ENCODE results near the gene ZNF486. TPM values are rescaled to one million over a fixed set of nuclear protein-coding genes. Genes with fewer than 3 reads are reported as not detected.
"Not testable (repeated sequence)": the region's sequence is repeated elsewhere in the genome, so short reads cannot be mapped to it uniquely, and the experiment has no call there.

Gene ZNF486
- total RNA-seq, 1 donor from 2014 or later, result 15.3 TPM

GRCh38 chr19:20167651-20168122 lies 673 bp downstream of the ZNF486 start:
- H3K4me1 Mint-ChIP-seq (ENCODE audit: unreplicated experiment), result peaks cover 4% of the 10 kb centered on the region
- peaks cover 10% of the 10 kb centered on the region for H3K9me3 Mint-ChIP-seq
- H3K36me3 Mint-ChIP-seq, result peaks cover 28% of the 10 kb centered on the region
- H3K27me3 Mint-ChIP-seq, result no peaks in the 10 kb centered on the region
- DNase-seq (ENCODE audit: extremely low spot score, unreplicated experiment), result no peak
- peak overlapping the region; percentile 99 for H3K27ac Mint-ChIP-seq
- H3K4me3 Mint-ChIP-seq, result peak overlapping the region; percentile 99
- no peak for TF ChIP-seq CTCF (conservative IDR thresholded peaks at IDR 0.05)

GRCh38 chr19:20171285-20171684 lies 4.3 kb downstream of the ZNF486 start:
- Mint-ChIP-seq H3K27me3 (no peaks in the 10 kb centered on the region), H3K9me3 (peaks cover 10% of the 10 kb centered on the region), H3K36me3 (peaks cover 41% of the 10 kb centered on the region), H3K27ac (peak overlapping the region; percentile 78), H3K4me3 (peak overlapping the region; percentile 59), H3K4me1 (ENCODE audit: unreplicated experiment) (peaks cover 4% of the 10 kb centered on the region)
- DNase-seq (ENCODE audit: extremely low spot score, unreplicated experiment), result no peak
- TF ChIP-seq CTCF (conservative IDR thresholded peaks at IDR 0.05), result no peak

GRCh38 chr19:20175848-20176247 lies 8.8 kb downstream of the ZNF486 start:
- peaks cover 45% of the 10 kb centered on the region for H3K36me3 Mint-ChIP-seq
- H3K27ac Mint-ChIP-seq, H3K9me3 Mint-ChIP-seq: not testable (repeated sequence)

GRCh38 chr19:20179956-20180355 lies 12.9 kb downstream of the ZNF486 start:
- not testable (repeated sequence) for H3K4me3 Mint-ChIP-seq; H3K9me3 Mint-ChIP-seq; H3K27me3 Mint-ChIP-seq; H3K4me1 Mint-ChIP-seq (ENCODE audit: unreplicated experiment); DNase-seq (ENCODE audit: extremely low spot score, unreplicated experiment); H3K27ac Mint-ChIP-seq
- peaks cover 26% of the 10 kb centered on the region for H3K36me3 Mint-ChIP-seq

More at GRCh38 chr19:20175848-20176247, 8.8 kb downstream of the ZNF486 start:
- not testable (repeated sequence) for H3K4me1 Mint-ChIP-seq (ENCODE audit: unreplicated experiment); DNase-seq (ENCODE audit: extremely low spot score, unreplicated experiment); H3K4me3 Mint-ChIP-seq; H3K27me3 Mint-ChIP-seq

- H3K27me3 Mint-ChIP-seq, result no peaks in the 10 kb centered on the region
- TF ChIP-seq CTCF (conservative IDR thresholded peaks at IDR 0.05), result no peak
- DNase-seq (ENCODE audit: extremely low spot score, unreplicated experiment), result no peak
- no peak overlapping the region for H3K27ac Mint-ChIP-seq
- H3K4me1 Mint-ChIP-seq (ENCODE audit: unreplicated experiment), result no peaks in the 10 kb centered on the region
- H3K9me3 Mint-ChIP-seq, result no peaks in the 10 kb centered on the region
- peaks cover 23% of the 10 kb centered on the region for H3K36me3 Mint-ChIP-seq
- no peak overlapping the region for H3K4me3 Mint-ChIP-seq
These were observed 15.3 kb downstream of the ZNF486 start for GRCh38 chr19:20182222-20182785.

GRCh38 chr19:20186174-20186573 lies 19.2 kb downstream of the ZNF486 start:
- no peak for DNase-seq (ENCODE audit: extremely low spot score, unreplicated experiment)
- H3K36me3 Mint-ChIP-seq, result peaks cover 38% of the 10 kb centered on the region
- no peaks in the 10 kb centered on the region for H3K4me1 Mint-ChIP-seq (ENCODE audit: unreplicated experiment)
- no peak overlapping the region for H3K4me3 Mint-ChIP-seq
- no peak overlapping the region for H3K27ac Mint-ChIP-seq
- TF ChIP-seq CTCF (conservative IDR thresholded peaks at IDR 0.05), result no peak
- H3K27me3 Mint-ChIP-seq, result no peaks in the 10 kb centered on the region
- H3K9me3 Mint-ChIP-seq, result no peaks in the 10 kb centered on the region

All from type B pancreatic cell (in vitro differentiated cells).